OCI-LY7 (cell line): ENCODE data around the gene IQCB1.

Experiments used
- CTCF ChIP-seq: fragments of 200-600 bp; sonication (generic); conservative IDR thresholded peaks from 2 replicates; pipeline ENCODE4 v1.5.1; 2014; ENCODE audit warnings: mild to moderate bottlenecking, antibody characterized with exemption, low read length, moderate library complexity, mixed read lengths
- EZH2phosphoT487 ChIP-seq: fragments of 200-600 bp; sonication (generic); IDR thresholded peaks from 2 replicates; pipeline ENCODE4 v1.6.1; 2018; ENCODE audit warnings: low read depth, borderline replicate concordance, mild to moderate bottlenecking, mixed run types, antibody characterized with exemption, low read length, moderate library complexity, mixed read lengths

GRCh38 chr3:121747976-121748375 is 86.9 kb downstream of the IQCB1 start:
- TF ChIP-seq CTCF = no peak
- no peak for TF ChIP-seq EZH2phosphoT487
